Mononuclear cell (primary cell): ENCODE results near the gene LIM2. TPM values are rescaled to one million over a fixed set of nuclear protein-coding genes. Genes with fewer than 3 reads are reported as not detected.

Experiments used
- H3K27me3 ChIP-seq: 2 replicates; pipeline ENCODE4 v1.6.0; 2011; ENCODE audit warnings: low read length, control low read depth; ENCODE audit not compliant: insufficient read depth
- H3K4me1 ChIP-seq: 2 replicates; pipeline ENCODE4 v1.5.1; 2011; ENCODE audit warnings: mild to moderate bottlenecking, low read length, control low read depth; ENCODE audit not compliant: insufficient read depth
- H3K4me3 ChIP-seq: 2 replicates; pipeline ENCODE4 v1.5.1; 2011; ENCODE audit warnings: mild to moderate bottlenecking, low read length, moderate library complexity
- H3K9me3 ChIP-seq: 2 replicates; pipeline ENCODE4 v1.5.1; 2011; ENCODE audit warnings: low read depth, mild to moderate bottlenecking, control low read depth, low read length
- total RNA-seq: library from RNA; depleted of rRNA; stranded (reverse); fragments of >200 nt; gene quantifications from one replicate; pipeline ENCODE4 v1.2.3, GENCODE V29; 2012

The LIM2 gene
- total RNA-seq, 1 donor = 0.21 TPM

DNA sequence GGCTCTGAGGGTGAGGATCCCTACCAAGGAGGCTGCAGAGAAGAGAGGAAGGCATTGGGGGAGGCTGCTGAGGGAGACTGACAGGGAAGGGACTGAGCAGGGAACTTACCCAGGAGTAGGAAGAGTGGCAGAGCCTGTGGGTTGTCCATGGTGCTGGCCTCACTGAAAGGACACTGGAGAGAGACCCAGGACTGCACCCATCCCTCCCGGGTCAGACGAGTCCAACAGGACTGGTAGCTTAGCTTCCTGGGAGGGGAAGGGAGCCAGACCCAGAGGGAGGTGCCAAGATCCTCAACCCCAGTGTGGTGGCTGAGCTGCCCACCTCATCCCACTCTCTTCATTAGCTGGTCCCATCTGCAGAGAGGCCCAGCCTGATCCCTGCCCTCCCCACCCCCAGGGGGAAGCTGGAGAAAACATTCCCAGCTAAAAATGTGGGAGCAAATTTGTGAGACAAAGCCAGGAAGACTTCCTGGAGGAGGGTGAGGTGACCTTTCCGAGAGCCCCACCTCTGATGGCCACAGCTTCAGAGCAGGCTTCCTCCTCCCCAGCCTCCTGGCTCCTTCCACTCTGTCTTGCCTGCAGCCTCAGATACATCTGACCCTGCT, 45.7 kb downstream of the LIM2 start, which contains the start of gene VSIG10L:
VSIG10L (minus strand) TSS at position 164 of the 605 bp plus-strand sequence; CDS start at position 149, 15 bp downstream.
- H3K4me1 ChIP-seq = peaks cover 30% of the 10 kb centered on the region
- no peak within 1 kb of the TSS for H3K4me3 ChIP-seq
- H3K9me3 ChIP-seq = no peaks in the 10 kb centered on the region
- H3K27me3 ChIP-seq = no peaks in the 10 kb centered on the region

DNA sequence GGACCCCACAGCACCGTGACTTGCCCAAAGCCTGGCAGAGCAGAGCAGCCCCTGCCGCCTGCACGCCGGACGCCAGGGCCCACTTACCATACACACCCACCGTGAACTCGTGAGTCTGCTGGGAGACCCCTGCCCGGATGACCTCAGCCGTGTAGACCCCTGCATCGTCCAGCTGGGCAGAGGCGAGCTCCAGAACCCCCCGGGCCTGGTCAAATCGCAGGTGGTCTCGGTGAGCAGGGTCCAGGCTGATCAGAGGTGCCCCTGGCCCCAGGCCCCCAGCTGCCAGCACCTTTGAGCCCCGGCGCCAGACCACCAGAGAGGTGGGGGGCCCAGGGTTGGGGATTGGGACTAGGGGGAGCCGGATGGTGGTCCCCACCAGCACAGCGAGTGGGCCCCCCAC, 46.7 kb downstream of the LIM2 start:
- H3K4me1 ChIP-seq = peaks cover 30% of the 10 kb centered on the region
- H3K4me3 ChIP-seq = no peak overlapping the region
- H3K27me3 ChIP-seq = no peaks in the 10 kb centered on the region
- no peaks in the 10 kb centered on the region for H3K9me3 ChIP-seq

DNA sequence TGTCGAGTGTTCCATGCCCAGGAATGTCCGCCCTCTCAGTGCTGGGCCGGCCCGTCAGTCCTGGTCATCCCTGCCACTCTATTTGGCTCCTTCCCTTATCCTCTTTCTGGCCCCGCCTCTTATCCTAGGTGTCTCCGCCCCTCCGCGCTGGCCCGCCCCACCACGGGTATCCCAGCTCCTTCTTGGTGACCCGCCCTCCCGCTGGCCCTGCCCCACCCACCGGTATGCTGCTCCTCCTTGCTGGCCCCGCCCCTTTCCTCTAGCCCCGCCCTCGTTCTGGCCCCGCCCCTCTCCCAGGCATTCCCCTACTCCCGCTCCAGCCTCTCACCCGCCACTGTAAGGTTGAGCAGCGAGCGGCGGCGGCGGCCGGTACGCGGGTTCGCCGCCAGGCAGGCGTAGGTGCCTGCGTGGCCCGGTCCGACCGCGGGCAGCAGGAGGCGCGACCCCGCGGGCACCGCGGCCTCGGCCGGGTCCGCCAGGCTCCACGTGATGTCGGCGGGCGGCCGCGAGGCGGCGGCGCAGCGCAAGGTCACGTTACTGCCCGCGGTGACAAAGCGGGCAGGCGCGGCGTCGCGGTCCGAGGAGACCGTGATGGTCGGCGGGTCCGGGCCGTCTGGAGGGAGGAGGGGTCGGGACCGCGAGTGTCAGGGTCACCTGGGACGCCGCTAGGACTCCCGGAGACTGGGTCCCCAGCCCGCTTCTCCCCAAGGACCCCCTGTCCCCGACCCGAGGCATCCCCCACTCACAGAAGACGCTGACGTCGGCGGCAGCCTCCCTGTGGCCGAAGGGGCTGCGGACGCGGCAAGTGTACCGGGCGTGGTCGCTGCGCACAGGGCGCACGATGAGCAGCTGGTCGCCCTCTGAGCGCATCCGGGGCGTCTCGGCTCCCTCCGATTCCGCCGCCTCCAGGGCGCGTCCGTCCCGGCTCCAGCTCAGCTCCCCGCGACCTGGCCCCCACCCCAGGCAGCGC, 47.8 kb downstream of the LIM2 start:
- Histone ChIP-seq H3K4me1 (peaks cover 25% of the 10 kb centered on the region), H3K9me3 (no peaks in the 10 kb centered on the region), H3K27me3 (no peaks in the 10 kb centered on the region), H3K4me3 (peak overlapping the region; percentile 46)

DNA sequence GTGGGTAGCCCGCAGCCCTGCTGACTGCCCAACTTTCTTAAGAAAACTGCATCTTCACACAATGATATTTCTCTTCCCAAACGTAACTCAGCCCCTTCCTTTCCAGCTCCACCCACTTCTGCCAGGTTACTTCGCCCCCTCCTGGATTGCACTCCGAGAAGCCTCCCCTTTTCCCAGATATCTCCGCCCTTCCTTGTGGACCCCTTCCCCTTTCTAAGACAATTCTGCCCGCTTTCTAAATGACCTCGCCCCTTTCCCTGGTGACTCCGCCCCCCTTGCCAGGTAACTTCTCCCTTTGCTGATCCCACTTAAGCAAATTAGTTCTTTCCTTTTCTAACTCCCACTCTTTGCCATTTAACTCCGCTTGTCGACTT, 48.5 kb downstream of the LIM2 start:
- Histone ChIP-seq H3K4me1 (peaks cover 21% of the 10 kb centered on the region), H3K9me3 (no peaks in the 10 kb centered on the region), H3K27me3 (no peaks in the 10 kb centered on the region), H3K4me3 (peak overlapping the region; percentile 46)

DNA sequence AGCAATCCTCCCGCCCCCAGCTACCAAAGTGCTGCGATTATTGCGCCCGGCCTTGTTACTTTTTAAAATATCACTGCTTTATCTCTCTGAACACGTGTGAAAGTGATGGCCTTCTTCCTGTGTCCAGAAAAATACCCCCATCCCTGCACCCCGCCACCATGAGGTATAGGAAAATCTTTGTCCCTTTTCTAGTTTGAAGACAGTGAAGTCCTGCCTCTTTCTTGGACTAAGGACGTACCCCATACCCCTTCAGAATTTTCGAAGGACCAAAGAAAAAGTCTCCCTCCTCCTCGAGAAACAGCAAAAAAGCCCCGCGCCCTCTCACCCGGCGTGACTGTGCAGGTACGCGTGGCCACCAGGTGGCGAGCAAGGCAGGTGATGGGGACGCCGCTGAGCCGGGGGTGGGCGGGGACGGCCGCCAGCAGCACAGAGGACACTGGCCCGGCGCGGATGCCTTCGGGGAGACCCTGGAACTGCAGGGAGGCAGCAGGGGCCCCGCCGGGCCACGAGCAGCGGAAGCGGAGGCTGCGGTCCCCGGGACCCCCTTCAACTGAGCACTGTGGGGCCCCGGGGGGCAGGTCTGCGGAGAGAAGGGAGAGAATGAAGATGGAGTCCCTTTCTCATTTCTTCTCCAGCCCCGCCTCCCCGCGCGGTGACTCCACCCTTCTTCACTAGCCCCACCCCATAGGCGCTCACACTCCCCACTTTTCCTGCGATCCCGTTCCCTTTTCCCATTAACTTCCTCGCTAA, 49.0 kb downstream of the LIM2 start:
- Histone ChIP-seq H3K27me3 (no peaks in the 10 kb centered on the region), H3K4me3 (peak overlapping the region; percentile 46), H3K4me1 (peaks cover 17% of the 10 kb centered on the region), H3K9me3 (no peaks in the 10 kb centered on the region)

DNA sequence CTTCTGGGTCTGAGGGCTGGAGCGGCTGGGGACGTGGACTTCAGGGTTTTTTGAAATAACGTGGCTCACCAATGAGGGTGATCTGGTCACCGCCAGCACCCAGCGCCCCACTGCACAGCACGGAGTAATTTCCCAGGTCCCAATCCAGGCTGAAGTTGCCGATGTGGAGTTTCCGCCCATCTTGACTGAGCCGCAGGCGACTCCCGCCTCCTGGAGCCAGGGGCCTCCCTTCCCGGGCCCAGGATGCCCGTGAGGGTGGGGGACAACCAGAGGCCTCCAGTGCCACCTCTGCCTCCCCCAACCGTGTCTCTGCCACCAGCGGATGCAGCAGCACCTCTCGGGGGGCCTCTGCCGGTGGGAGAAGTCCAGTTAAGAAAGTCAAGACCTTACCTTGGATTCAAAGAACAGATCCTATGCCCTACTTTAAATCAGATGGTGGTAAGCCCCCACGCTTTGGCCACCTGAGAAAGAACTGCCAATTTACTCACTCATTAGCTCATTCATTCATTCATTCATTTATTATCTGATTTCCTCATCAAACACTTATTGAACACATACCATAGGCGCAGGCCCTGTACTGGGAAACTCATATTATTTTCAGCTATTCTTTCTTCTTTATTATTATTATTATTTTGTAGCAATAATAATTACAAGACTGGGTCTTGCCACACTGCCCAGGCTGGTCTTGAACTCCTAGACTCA, 49.8 kb downstream of the LIM2 start:
- Histone ChIP-seq H3K27me3 (no peaks in the 10 kb centered on the region), H3K4me3 (no peak overlapping the region), H3K9me3 (no peaks in the 10 kb centered on the region), H3K4me1 (peaks cover 17% of the 10 kb centered on the region)

DNA sequence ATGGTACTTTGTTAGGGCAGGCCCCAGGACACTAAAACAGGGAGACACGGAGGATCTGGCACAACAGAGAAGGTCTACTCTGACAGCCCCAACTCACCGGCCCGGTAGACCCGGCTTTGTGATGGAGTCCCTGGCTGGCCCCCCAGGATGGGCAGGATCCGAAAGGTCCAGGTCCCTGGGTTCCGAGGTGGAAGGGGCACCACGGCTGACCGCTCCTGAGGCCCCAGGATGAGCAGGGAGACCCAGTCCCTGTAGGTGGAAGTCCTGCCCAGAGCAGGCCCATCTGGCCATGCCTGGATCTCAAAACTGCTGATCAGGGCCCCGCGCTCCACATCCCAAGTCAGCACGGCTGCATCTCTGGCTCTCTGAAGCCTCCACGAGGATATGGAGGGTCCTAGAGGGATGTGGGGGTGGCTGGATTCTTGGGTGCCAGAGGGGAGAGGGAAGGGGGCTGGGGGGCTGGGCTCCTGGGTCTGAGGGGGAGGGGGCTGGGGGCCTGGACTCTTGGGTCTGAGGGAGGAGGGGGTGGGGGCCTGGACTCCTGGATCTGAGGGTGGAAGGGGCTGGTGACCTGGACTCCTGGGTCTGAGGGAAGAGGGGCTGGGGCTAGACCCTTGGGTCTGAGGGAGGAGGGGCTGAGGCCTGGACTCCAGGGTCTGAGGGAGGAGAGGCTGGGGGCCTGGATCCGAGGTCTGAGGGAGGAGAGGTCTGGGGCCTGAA, 50.5 kb downstream of the LIM2 start:
- Histone ChIP-seq H3K4me3 (no peak overlapping the region), H3K27me3 (no peaks in the 10 kb centered on the region), H3K9me3 (no peaks in the 10 kb centered on the region), H3K4me1 (peaks cover 17% of the 10 kb centered on the region)

DNA sequence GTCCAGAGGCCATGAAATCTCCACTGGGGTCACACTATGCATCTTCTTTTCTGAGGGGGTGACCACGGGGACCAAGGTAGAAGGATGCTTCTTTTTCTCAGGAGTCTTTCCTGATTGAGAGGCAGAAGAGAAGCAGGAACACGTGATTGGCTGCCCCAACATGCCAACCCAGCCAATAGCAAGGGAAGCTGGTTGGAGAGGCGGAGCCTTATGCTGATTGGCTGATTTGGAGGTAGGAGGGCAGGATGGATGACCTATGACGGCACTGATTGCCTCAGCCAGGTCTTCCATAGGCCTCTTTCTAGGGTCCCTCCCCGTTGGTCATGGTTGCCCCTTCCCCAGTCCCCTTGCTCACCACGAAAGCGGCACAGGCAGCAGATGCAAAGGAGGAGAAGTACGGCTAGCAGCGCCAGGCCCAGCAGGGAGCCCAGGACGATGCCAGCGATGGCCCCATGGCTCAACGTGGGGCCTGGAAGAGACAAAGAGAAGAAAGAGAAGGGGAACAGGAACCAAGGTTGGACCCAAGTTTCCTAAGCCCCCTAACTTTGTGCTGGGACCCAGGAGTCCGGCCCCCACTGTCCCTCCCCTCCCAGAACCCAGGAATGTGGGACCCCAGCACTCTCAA, 53.8 kb downstream of the LIM2 start:
- Histone ChIP-seq H3K4me1 (peaks cover 5% of the 10 kb centered on the region), H3K27me3 (peaks cover 4% of the 10 kb centered on the region), H3K9me3 (no peaks in the 10 kb centered on the region), H3K4me3 (no peak overlapping the region)

DNA sequence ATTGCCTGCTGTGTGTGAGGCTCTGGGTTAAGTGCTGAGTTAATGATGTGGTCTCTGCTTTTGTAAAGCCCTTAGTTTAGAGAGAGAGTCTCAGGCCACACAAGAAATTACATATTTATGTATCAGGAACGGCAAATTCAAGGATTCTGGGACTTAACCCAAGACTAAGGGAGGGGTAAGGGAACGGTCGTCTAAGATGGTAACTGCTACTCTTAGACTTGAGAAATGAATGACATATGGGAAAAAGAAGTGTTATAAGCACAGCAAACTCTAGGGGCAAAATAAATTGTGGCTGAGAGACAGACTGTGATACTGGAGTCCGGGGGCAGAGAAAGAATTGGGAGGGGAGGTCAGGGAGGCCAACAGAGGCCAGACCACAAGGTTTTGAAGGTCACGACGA, 56.1 kb downstream of the LIM2 start:
- H3K4me1 ChIP-seq = peaks cover 16% of the 10 kb centered on the region
- no peaks in the 10 kb centered on the region for H3K9me3 ChIP-seq
- H3K27me3 ChIP-seq = peaks cover 22% of the 10 kb centered on the region
- no peak overlapping the region for H3K4me3 ChIP-seq

DNA sequence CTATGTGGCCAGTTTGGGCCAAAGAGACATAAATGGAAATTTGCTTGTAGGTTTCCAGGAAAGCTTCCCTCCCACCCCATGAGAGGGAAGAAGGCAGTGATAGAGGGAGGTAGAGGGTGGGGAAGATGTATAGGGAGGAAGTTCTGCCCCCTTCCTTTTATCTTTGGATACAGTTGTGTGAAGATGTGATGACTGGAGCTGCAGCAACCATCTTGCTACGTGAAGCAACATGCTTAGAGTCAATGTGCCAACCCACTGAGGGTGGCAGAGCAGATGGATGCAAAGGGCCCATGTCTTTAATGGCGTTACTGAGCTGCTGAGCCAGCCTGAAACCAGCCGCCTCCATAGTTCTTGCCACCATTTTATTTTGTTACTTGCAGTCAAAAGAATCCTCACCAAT, 56.6 kb downstream of the LIM2 start:
- Histone ChIP-seq H3K4me1 (peaks cover 16% of the 10 kb centered on the region), H3K9me3 (no peaks in the 10 kb centered on the region), H3K27me3 (peaks cover 23% of the 10 kb centered on the region), H3K4me3 (no peak overlapping the region)

DNA sequence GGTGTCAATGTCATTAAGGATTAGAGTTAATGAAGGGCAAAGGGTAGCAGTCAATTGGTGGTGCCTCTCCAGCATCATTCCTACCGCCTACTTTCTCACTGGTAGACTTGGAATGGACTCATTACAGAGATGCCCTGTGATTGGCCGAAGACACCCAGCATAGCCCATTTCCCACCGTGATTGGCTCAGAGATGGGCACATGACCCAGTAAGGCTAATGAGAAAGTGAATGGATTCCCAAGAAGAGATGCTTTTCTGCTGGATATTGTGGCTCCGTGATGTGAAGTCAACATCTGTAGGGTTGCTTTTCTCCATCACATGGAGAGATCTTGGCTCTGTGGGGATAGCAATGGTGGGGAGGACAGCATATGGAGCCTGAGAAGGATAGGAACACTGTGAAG, 57.4 kb downstream of the LIM2 start:
- H3K27me3 ChIP-seq = peaks cover 29% of the 10 kb centered on the region
- no peaks in the 10 kb centered on the region for H3K9me3 ChIP-seq
- H3K4me1 ChIP-seq = peaks cover 16% of the 10 kb centered on the region
- H3K4me3 ChIP-seq = no peak overlapping the region
